GM19397 (cell line): Measurements from ENCODE around the gene CYTH1.

Experiments used
- ATAC-seq: cut with Tn5 transposase; IDR thresholded peaks from one replicate; pipeline ENCODE4 v1.9.1; 2021; ENCODE audit warnings: mild to moderate bottlenecking, moderate library complexity; ENCODE audit not compliant: unreplicated experiment

CYTH1 gene

GRCh38 chr17:78738698-78739097 lies 43.4 kb downstream of the CYTH1 start:
- no peak for ATAC-seq

- ATAC-seq, result no peak
Observed at GRCh38 chr17:78738278-78738677, 43.8 kb downstream of the CYTH1 start.

- ATAC-seq, result no peak
Observed at GRCh38 chr17:78737332-78737731, 44.7 kb downstream of the CYTH1 start.

- ATAC-seq, result no peak
Observed at GRCh38 chr17:78736526-78737079, 45.5 kb downstream of the CYTH1 start.

- ATAC-seq, result no peak
Observed at GRCh38 chr17:78735832-78736525, 46.1 kb downstream of the CYTH1 start.

GRCh38 chr17:78734793-78735641 lies 47.1 kb downstream of the CYTH1 start:
- ATAC-seq, result no peak

- no peak for ATAC-seq
Observed at GRCh38 chr17:78732354-78732753, 49.7 kb downstream of the CYTH1 start.

GRCh38 chr17:78731904-78732303 lies 50.2 kb downstream of the CYTH1 start:
- ATAC-seq, result no peak

- ATAC-seq, result no peak
Observed at GRCh38 chr17:78729641-78730040, 52.4 kb downstream of the CYTH1 start.

GRCh38 chr17:78728495-78728894 lies 53.6 kb downstream of the CYTH1 start:
- no peak for ATAC-seq

- ATAC-seq, result no peak
Observed at GRCh38 chr17:78727476-78728229, 54.4 kb downstream of the CYTH1 start.

GRCh38 chr17:78727057-78727456 lies 55.0 kb downstream of the CYTH1 start:
- ATAC-seq, result no peak

GRCh38 chr17:78726513-78726912 lies 55.6 kb downstream of the CYTH1 start:
- ATAC-seq, result no peak

GRCh38 chr17:78725448-78726021 lies 56.5 kb downstream of the CYTH1 start:
- no peak for ATAC-seq

GRCh38 chr17:78724999-78725398 lies 57.1 kb downstream of the CYTH1 start:
- ATAC-seq, result no peak

- ATAC-seq, result no peak
Observed at GRCh38 chr17:78724544-78724943, 57.5 kb downstream of the CYTH1 start.

- no peak for ATAC-seq
Observed at GRCh38 chr17:78723957-78724356, 58.1 kb downstream of the CYTH1 start.

GRCh38 chr17:78723001-78723796 lies 58.9 kb downstream of the CYTH1 start:
- ATAC-seq, result no peak

GRCh38 chr17:78722246-78722761 lies 59.8 kb downstream of the CYTH1 start:
- no peak for ATAC-seq
